Midbrain (tissue), 1 donor: ENCODE results near the gene PNPLA8.

Experiments
- DNase-seq: peaks from one replicate; lab custom pipeline; 2025; lab: John Stamatoyannopoulos, UW

PNPLA8 gene

DNA sequence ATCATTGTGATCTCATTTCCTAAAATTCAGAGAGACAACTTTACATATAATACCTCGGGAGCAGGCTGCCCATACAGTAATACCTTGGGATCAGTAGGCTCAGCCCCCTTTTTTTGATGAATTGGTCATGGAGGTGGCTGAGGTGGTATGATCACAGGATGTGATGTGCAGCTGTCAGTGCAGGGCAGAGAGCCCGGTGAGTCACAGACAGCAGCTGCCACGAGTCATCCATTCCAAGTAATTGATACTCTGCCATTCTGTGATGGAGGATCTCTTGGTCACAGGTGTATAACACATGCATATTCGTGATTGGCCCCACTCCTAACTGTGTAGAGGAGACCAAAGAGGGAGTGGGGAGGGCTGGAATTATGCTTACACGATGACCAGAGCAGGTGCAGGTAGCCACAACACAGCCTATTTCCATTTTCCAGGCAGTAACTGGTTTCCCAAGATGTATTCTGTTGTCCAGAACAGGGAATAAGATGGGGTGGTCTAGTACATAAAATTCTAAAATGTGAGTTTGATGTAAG lies 83.8 kb downstream of the PNPLA8 start:
- no peak for DNase-seq

DNA sequence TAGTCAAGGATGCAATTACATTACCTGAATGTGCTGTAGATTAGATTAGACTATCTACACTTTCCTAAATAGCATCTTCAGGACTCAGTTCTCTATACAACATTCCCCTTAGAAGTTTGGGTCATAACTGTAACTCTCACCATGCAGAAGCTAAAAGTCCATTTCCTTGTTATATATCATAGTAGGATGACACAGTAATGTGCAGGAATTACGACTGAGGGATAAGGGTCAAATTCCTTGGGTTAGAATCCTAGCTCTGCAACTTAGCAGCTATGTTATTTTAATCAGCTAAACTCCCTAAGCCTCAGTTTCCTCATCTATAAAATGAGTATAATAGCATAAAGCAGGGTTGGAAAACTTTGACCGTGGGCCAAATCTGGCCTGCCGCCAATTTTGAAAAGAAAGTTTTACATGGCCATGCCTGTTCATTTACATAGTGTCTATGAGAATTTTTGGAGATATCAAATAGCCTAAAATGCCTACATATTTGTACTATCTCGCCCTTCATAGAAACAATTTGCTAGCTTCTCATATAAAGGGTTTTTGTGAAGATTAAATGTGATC lies 84.5 kb downstream of the PNPLA8 start:
- DNase-seq, result no peak

DNA sequence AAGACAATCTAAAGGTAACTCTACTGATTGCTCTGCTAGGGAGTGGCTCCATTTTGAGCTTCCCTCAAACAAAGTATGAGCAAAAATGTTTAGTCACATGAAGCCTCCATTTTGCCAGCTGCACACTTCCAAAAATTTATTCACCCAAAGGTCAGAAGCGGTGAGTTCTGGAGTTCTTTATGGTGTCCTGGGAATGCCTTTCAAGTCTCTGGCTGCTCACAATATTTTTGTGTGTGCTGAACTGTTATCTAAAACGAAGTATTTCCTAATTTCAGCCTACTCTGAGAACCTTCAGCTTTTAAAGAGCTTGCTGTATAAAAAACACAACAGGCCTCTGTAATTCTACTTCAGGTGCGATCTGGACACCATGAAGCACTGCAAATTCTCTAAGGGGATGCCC lies 85.3 kb downstream of the PNPLA8 start:
- no peak for DNase-seq

DNA sequence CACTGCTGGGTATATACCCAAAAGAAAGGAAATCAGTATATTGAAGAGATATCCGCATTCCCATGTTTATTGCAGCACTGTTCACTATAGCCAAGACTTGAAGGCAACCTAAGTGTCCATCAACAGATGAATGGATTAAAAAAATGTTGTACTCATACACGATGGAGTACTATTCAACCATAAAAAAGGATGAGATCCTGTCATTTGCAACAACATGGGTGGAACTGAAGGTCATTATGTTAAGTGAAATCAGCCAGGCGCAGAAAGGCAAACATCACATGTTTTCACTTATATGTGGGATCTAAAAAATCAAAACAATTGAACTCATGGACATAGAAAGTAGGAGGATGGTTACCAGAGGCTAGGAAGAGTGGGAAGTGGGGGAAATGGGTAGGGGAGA lies 89.0 kb downstream of the PNPLA8 start:
- no peak for DNase-seq

DNA sequence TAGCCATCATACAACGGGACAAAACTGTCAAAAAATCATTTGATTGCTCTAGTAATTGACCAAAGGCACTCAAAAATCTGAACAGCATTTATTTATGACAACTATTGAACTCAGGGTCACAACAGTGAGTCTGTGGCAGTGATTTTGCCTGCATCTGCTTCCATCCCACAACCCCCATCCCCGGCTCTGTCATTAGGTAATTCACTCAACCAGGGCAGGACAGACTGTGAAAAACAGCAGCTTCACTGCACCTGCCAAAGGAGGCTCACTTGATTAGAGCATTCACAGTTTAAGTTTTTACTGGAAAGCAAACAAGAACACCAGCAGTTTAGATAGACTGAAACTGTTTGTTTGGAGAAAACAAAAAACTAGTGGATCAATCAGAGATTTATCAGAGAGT lies 91.9 kb downstream of the PNPLA8 start:
- DNase-seq, result no peak

DNA sequence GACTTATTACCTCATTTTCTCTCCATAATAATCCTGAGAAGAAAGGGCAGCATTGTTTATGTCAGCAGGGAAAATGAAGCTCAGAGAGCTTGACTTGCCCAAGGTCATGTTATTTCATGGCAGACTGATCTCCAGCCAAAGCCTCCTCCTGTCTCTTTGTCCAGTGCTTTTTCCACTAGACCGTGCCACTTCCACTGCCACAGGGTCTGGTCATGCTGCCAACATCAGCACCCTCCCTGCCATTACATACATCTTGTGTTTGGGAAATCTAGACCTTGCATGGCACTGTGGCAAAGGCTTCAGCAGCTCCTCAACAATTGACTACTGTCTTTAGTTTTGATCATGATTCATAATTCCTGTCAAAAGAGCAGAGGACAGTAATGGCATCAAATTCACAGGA lies 94.8 kb downstream of the PNPLA8 start:
- no peak for DNase-seq

DNA sequence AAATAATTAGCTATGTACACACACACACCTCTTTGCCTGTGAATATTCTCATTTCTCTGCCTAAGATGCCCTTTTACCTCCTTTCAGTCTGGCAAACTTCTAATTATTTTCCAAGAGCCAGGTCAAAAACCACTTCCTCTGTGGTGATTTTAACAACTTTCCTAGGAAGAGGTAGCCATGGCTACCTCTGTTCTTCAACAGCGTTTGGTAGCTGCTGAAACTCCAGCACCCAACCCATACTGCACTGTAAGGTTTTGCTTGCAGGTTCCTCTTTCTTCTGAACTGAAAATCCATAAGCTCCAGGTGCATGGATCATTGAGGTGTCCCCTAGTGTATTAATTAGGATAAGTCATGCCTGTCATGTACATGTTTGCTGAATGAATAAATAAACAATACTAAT lies 95.3 kb downstream of the PNPLA8 start:
- DNase-seq, result no peak

DNA sequence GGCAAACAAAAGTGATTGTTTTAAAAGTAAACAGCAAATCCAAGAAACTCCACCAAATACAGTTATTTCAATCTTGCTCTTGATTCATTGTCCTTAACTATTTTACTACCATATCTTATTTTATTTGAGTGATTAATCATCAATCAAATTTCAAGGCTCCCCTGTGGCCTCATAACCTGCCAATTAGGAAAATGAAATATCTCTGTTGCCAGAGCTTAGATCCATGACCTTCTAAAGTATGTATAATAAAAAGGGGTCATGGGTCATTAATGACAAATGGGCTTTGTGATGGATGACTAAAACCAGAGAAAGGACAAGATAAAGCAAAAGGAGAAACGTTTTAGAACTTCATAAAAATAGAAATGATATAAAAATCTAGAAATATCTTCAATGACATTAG lies 98.2 kb downstream of the PNPLA8 start:
- no peak for DNase-seq

DNA sequence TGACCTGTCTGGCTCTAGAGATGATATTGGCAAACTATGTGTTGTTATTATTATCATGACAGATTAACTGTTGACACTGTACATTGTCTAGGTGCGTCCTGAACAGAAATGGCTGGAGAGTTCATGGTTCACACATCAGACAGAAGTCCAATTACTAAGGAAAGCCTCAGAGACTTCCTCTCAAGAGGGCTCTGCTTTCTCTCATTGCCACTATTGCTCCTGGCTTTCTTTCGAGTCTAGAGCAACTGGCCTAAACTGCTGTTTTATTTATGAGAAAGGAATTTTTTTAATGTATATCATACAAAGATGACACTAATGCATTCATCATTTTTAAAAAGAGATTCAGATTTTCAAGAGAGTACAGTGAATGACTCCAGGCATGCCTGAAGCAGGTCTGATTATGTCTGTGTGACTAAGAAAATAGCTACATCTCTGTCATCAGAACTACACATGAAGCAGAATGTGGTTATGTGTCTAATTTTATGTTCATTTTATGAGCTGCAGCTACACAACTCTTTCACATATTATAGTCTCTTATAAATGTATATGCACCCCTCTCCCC lies 100.1 kb downstream of the PNPLA8 start:
- no peak for DNase-seq

DNA sequence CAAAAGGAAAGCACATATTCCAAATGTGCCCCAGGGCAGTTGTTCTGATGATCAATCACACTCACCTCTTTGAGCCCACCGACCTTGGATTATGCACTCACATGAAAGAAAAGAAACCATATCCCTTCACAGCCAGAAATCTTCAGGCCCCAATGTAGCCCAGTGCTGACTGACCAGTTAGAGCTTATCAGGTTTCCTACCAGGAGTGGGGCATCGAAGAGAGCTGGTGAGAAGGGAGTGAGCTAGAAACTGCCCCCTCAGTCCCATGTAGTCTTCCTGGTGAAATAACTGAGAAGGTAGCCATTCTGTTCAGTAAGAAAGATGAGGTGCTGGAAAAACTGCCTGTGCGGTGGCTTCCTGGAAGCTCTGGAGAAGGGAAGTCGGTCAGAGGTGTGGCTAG lies 101.9 kb downstream of the PNPLA8 start:
- no peak for DNase-seq

DNA sequence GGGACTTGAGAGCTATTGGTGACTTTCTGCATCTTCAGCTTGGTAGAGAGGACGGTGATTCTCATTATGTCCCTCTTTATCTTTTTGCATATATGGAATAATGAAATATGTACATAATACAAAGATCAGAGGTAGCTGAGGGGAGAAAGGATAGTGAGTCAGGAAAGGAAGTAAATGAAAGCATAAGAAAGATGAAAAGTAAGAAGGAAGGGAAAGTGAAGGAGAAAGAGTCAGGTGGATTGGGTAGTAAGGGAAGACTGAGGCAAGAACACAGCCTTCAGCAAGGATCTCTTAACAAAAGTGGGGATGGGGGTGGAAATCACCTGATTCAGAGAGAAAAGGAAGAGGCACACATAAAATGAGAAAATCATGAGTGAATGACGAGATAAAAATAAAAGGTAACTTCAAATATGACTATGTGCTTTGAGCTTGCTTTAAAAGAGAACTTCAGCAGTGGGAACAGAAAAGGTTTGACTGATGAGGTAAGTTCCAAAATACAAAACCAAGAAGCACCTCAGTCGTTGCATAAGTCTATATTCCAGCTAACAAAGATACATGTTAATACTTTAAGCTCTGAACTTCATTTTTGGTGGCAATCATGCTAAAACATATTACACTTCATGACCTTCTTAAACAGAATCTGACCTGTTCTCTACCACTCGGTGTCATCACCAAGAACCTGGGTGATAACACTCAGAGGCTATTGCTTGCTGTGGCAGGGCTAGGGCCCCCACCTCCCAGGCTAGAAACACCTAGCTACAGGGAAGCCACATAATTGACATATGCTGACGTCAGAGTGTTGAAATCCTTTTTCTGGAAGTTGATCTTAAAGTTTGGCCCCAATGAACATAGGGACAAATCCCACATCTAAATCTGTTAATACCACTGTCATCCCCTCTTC lies 102.6 kb downstream of the PNPLA8 start:
- no peak for DNase-seq

DNA sequence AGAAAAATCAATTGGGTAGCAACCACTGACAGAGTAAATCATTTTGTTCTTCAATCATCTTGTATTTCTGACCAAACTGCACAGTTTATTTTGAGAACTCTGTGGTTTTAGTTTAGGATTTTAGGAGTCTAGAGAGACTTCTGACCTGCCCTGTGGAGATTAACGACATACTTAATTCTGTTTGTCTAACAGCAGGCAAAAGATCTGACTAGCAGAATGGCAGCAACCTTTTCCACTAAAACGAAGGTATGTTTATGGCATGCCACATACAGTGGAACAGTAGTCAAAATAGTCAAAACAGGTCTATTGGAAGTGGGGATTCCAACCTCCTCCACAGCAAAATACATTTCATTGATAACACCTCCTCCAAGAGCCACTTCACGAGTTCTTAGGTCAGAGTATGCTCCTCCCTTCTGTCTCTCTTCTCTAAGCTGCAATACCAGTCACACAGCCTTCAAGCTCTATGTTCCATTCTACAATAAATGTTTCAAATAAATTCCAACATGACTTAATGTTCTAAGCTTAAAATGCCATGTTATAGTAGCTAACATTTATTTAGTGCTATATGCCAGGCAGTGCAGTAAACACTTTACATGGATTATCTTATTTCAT lies 104.1 kb downstream of the PNPLA8 start:
- DNase-seq, result no peak
